H9 (cell line): ENCODE measurements around the gene IFI27. TPM values are rescaled to one million over a fixed set of nuclear protein-coding genes. Genes with fewer than 3 reads are reported as not detected.

ENCODE experiments used
- DNase-seq: peaks from one replicate; pipeline ENCODE4 v3.0.0-alpha.2; 2017
- H2AFZ ChIP-seq: one replicate; pipeline ENCODE4 v1.6.1; 2013; ENCODE audit warnings: mild to moderate bottlenecking, low read length, control low read depth, moderate library complexity
- H2AK5ac ChIP-seq: 2 replicates; pipeline ENCODE4 v1.6.1; 2013; ENCODE audit warnings: low read length, control low read depth, mixed read lengths; ENCODE audit not compliant: insufficient read length
- H2BK120ac ChIP-seq: one replicate; pipeline ENCODE4 v1.6.1; 2013; ENCODE audit warnings: low read depth, mild to moderate bottlenecking, low read length, control low read depth, inconsistent platforms; ENCODE audit not compliant: poor library complexity, severe bottlenecking
- H2BK12ac ChIP-seq: 2 replicates; pipeline ENCODE4 v1.6.1; 2013; ENCODE audit warnings: low read length, control low read depth, mixed read lengths, low read depth; ENCODE audit not compliant: insufficient read length
- H2BK15ac ChIP-seq: 2 replicates; pipeline ENCODE4 v1.6.1; 2013; ENCODE audit warnings: low read depth, low read length, control low read depth
- H2BK20ac ChIP-seq: one replicate; pipeline ENCODE4 v1.6.1; 2013; ENCODE audit warnings: low read depth, mild to moderate bottlenecking, low read length, control low read depth, inconsistent platforms; ENCODE audit not compliant: poor library complexity, severe bottlenecking
- H2BK5ac ChIP-seq: 2 replicates; pipeline ENCODE4 v1.6.1; 2013; ENCODE audit warnings: low read length, control low read depth, mixed read lengths; ENCODE audit not compliant: insufficient read length
- H3K14ac ChIP-seq: 2 replicates; pipeline ENCODE4 v1.6.1; 2013; ENCODE audit warnings: low read length, control low read depth; ENCODE audit not compliant: insufficient read depth
- H3K18ac ChIP-seq: 2 replicates; pipeline ENCODE4 v1.6.1; 2013; ENCODE audit warnings: low read depth, mild to moderate bottlenecking, mixed read lengths, low read length, control low read depth; ENCODE audit not compliant: insufficient read length
- H3K23ac ChIP-seq: 2 replicates; pipeline ENCODE4 v1.6.1; 2013; ENCODE audit warnings: low read length, control low read depth, mixed read lengths, low read depth; ENCODE audit not compliant: insufficient read length
- H3K23me2 ChIP-seq: 2 replicates; pipeline ENCODE4 v1.6.1; 2013; ENCODE audit warnings: low read depth, mild to moderate bottlenecking, mixed read lengths, low read length, control low read depth; ENCODE audit not compliant: insufficient read length, poor library complexity, severe bottlenecking
- H3K27ac ChIP-seq: 2 replicates; pipeline ENCODE4 v1.5.1; 2013; ENCODE audit warnings: low read length, control low read depth, mixed read lengths, low read depth; ENCODE audit not compliant: insufficient read length
- H3K27me3 ChIP-seq: 2 replicates; pipeline ENCODE4 v1.6.1; 2013; ENCODE audit warnings: low read length, control low read depth, inconsistent platforms; ENCODE audit not compliant: insufficient read depth
- H3K4ac ChIP-seq: 2 replicates; pipeline ENCODE4 v1.6.1; 2013; ENCODE audit warnings: low read depth, mild to moderate bottlenecking, control low read depth, inconsistent platforms, low read length, moderate library complexity
- H3K4me1 ChIP-seq: 2 replicates; pipeline ENCODE4 v1.6.1; 2013; ENCODE audit warnings: low read length, control low read depth, inconsistent platforms; ENCODE audit not compliant: insufficient read depth
- H3K4me2 ChIP-seq: 2 replicates; pipeline ENCODE4 v1.6.1; 2013; ENCODE audit warnings: low read length, control low read depth, mixed read lengths; ENCODE audit not compliant: insufficient read length, insufficient read depth
- H3K56ac ChIP-seq: 2 replicates; pipeline ENCODE4 v1.6.1; 2013; ENCODE audit warnings: low read depth, mild to moderate bottlenecking, mixed read lengths, low read length, control low read depth; ENCODE audit not compliant: insufficient read length
- H3K79me1 ChIP-seq: 2 replicates; pipeline ENCODE4 v1.6.1; 2013; ENCODE audit warnings: low read depth, mild to moderate bottlenecking, moderate library complexity, low read length, control low read depth, inconsistent platforms; ENCODE audit not compliant: insufficient read depth, poor library complexity, severe bottlenecking
- H3K79me2 ChIP-seq: 2 replicates; pipeline ENCODE4 v1.6.1; 2013; ENCODE audit warnings: low read length, control low read depth, inconsistent platforms; ENCODE audit not compliant: insufficient read depth
- H3K9ac ChIP-seq: 2 replicates; pipeline ENCODE4 v1.6.1; 2013; ENCODE audit warnings: low read length, control low read depth, mixed read lengths; ENCODE audit not compliant: insufficient read length; ENCODE audit errors: extremely low read depth
- H3K9me3 ChIP-seq: one replicate; pipeline ENCODE4 v1.6.1; 2013; ENCODE audit warnings: low read depth, low read length, inconsistent platforms; ENCODE audit not compliant: control insufficient read depth
- H3T11ph ChIP-seq: one replicate; pipeline ENCODE4 v1.6.1; 2013; ENCODE audit warnings: mild to moderate bottlenecking, low read length, control low read depth, inconsistent platforms
- H4K20me1 ChIP-seq: one replicate; pipeline ENCODE4 v1.6.1; 2013; ENCODE audit not compliant: control insufficient read depth, insufficient read length, insufficient read depth
- H4K5ac ChIP-seq: 2 replicates; pipeline ENCODE4 v1.6.1; 2013; ENCODE audit warnings: low read depth, mild to moderate bottlenecking, mixed read lengths, low read length, control low read depth; ENCODE audit not compliant: insufficient read length
- H4K8ac ChIP-seq: replicated peaks from 2 replicates; pipeline ENCODE4 v1.6.1; 2013; ENCODE audit warnings: low read length, control low read depth, mixed read lengths, low read depth; ENCODE audit not compliant: insufficient read length
- H4K91ac ChIP-seq: 2 replicates; pipeline ENCODE4 v1.6.1; 2013; ENCODE audit warnings: low read depth, mild to moderate bottlenecking, moderate library complexity, mixed read lengths, low read length, control low read depth; ENCODE audit not compliant: insufficient read length
- H3K27ac Mint-ChIP-seq, 3 experiments: 2 replicates in 2 of 3; 3 replicates in 1 of 3; pipeline ENCODE4 v1.8.0; 2020 to 2021; ENCODE audit warnings: mixed read lengths in 3 of 3, mild to moderate bottlenecking in 1 of 3, moderate library complexity in 1 of 3
- H3K27me3 Mint-ChIP-seq: 2 replicates; pipeline ENCODE4 v1.8.0; 2021; ENCODE audit warnings: low read depth, mild to moderate bottlenecking, moderate library complexity, mixed read lengths
- H3K36me3 Mint-ChIP-seq, 3 experiments: 2 replicates in 2 of 3; 3 replicates in 1 of 3; pipeline ENCODE4 v1.8.0; 2020 to 2021; ENCODE audit warnings: low read depth in 3 of 3, mixed read lengths in 3 of 3; ENCODE audit not compliant: insufficient read depth in 1 of 3
- H3K4me1 Mint-ChIP-seq, 2 experiments: 2 replicates each; pipeline ENCODE4 v1.8.0; 2020; ENCODE audit warnings: mixed read lengths in 2 of 2
- H3K4me3 Mint-ChIP-seq, 2 experiments: 2 replicates in 1 of 2; 3 replicates in 1 of 2; pipeline ENCODE4 v1.8.0; 2020 to 2021; ENCODE audit warnings: mild to moderate bottlenecking in 2 of 2, mixed read lengths in 2 of 2, moderate library complexity in 1 of 2
- H3K9me3 Mint-ChIP-seq, 2 experiments: 2 replicates in 1 of 2; 3 replicates in 1 of 2; pipeline ENCODE4 v1.8.0; 2020; ENCODE audit warnings: mild to moderate bottlenecking in 2 of 2, mixed read lengths in 2 of 2, moderate library complexity in 1 of 2
- CTCF ChIP-seq: fragments of 200-600 bp; sonication (generic); conservative IDR thresholded peaks from 3 replicates; pipeline ENCODE4 v1.8.0; 2021; ENCODE audit warnings: antibody characterized with exemption, mild to moderate bottlenecking
- WGBS: extraction: QIAGEN DNeasy Blood & Tissue Kit; methylation state at CpG from one replicate; pipeline ENCODE4 v1.1.7; 2013; ENCODE audit warnings: missing lambda C conversion rate, low lambda C conversion rate, mixed read lengths; ENCODE audit not compliant: insufficient read length; ENCODE audit errors: extremely low coverage; 5-methylcytosine and 5-hydroxymethylcytosine counted together
- total RNA-seq: library from RNA; stranded (reverse); gene quantifications from 2 replicates; pipeline ENCODE4 v1.2.1, GENCODE V29; 2021

IFI27 gene
- total RNA-seq, 1 experiment from 2014 or later, result 1.7 TPM

- Histone ChIP-seq H3K9ac (no peak overlapping the region), H3K79me1 (no peaks in the 10 kb centered on the region), H3K14ac (no peak overlapping the region), H2BK20ac (no peak overlapping the region), H3K9me3 (no peaks in the 10 kb centered on the region), H3T11ph (no peak overlapping the region), H3K27me3 (no peaks in the 10 kb centered on the region), H2AFZ (no peak overlapping the region), H2AK5ac (no peak overlapping the region), H3K4me1 (no peaks in the 10 kb centered on the region), H3K27ac (no peak overlapping the region), H4K5ac (no peak overlapping the region), H3K4me2 (no peak overlapping the region), H3K23ac (no peak overlapping the region), H3K56ac (no peak overlapping the region), H4K8ac (no peak overlapping the region), H4K91ac (no peak overlapping the region), H3K18ac (no peak overlapping the region), H3K23me2 (no peaks in the 10 kb centered on the region), H3K4ac (no peak overlapping the region), H4K20me1 (no peaks in the 10 kb centered on the region), H2BK5ac (no peak overlapping the region), H2BK120ac (no peak overlapping the region), H2BK12ac (no peak overlapping the region), H3K79me2 (no peaks in the 10 kb centered on the region), H2BK15ac (no peak overlapping the region)
- DNase-seq, result no peak
- H3K27me3 Mint-ChIP-seq, result no peaks in the 10 kb centered on the region
- H3K36me3 Mint-ChIP-seq, result peaks cover 4% of the 10 kb centered on the region in 3 experiments; a peak in 5 of 7 replicates
- no peak for TF ChIP-seq CTCF
- no CpG with 5 or more reads among the region's 4 CpGs for WGBS
- H3K27ac Mint-ChIP-seq, result no peak overlapping the region
- H3K4me3 Mint-ChIP-seq, result no peak overlapping the region
- peaks cover 0 to 5% of the 10 kb centered on the region in 2 experiments; a peak in 3 of 4 replicates for H3K4me1 Mint-ChIP-seq
- peaks cover 2 to 3% of the 10 kb centered on the region in 2 experiments; a peak in 1 of 5 replicates for H3K9me3 Mint-ChIP-seq
Observed at GRCh38 chr14:94089479-94089878, 21.1 kb upstream of the IFI27 start.
